GM19452 (cell line): ENCODE data around the gene SPATA20.

Experiments used
- ATAC-seq: cut with Tn5 transposase; IDR thresholded peaks from one replicate; pipeline ENCODE4 v1.9.1; 2021; ENCODE audit not compliant: unreplicated experiment

The SPATA20 gene

GRCh38 chr17:50573866-50574611 is 27.1 kb downstream of the SPATA20 start:
- ATAC-seq = no peak

DNA sequence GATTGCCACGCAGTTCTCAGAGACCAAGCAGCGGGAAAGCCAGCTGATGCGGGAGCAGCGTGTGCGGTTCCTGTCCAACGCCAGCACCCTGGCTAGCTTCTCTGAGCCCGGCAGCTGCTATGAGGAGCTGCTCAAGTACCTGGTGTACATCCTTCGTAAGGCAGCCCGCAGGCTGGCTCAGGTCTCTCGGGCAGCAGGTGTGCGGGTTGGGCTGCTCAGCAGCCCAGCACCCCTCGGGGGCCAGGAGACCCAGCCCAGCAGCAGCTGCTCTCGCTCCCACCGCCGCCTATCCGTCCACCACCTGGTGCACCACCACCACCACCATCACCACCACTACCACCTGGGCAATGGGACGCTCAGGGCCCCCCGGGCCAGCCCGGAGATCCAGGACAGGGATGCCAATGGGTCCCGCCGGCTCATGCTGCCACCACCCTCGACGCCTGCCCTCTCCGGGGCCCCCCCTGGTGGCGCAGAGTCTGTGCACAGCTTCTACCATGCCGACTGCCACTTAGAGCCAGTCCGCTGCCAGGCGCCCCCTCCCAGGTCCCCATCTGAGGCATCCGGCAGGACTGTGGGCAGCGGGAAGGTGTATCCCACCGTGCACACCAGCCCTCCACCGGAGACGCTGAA is 28.7 kb downstream of the SPATA20 start:
- ATAC-seq = no peak

DNA sequence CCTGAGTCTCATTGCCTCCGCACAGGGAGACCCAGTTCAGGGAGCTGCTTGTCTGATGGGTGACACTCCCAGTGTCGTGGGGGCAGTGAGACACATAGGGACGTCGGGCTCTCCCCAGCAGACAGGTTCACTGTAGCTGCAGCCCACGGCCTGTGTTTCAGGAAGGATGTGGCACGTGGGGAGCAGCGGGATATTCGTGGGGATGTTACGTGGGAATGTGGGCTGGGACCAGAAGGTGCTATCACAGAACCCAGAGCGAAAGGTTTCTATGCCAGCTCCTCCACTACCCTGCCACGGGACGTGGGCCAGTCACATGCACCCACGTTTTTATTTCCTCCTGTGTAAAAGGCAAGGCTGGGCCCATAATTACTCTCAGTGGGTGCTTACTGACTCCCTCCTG is 29.9 kb downstream of the SPATA20 start:
- ATAC-seq = no peak

GRCh38 chr17:50577451-50577954 is 30.5 kb downstream of the SPATA20 start:
- no peak for ATAC-seq

DNA sequence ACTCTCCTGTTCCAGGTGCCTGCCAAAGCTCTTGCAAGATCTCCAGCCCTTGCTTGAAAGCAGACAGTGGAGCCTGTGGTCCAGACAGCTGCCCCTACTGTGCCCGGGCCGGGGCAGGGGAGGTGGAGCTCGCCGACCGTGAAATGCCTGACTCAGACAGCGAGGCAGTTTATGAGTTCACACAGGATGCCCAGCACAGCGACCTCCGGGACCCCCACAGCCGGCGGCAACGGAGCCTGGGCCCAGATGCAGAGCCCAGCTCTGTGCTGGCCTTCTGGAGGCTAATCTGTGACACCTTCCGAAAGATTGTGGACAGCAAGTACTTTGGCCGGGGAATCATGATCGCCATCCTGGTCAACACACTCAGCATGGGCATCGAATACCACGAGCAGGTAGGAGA is 31.2 kb downstream of the SPATA20 start:
- no peak for ATAC-seq

DNA sequence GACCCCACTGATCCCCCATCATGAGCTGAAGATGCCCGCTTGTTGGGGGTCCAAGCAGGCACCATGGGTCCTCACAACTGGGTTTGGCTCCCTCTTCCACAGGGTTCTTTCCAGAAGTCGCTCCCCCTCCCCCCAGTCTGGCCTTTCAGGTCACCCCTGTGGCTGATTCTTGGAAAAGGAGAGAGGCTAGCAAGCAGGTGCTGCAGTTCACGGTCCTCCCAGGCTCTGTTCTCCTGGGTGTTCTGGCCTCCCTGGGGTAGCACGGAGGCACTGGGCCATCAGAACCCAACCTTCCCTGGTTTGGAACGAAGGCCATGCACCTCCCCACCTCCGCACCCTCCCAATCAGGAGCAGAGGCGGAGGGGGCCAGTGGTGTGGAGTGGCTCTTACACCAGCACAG is 32.4 kb downstream of the SPATA20 start:
- no peak for ATAC-seq

GRCh38 chr17:50580646-50581045 is 33.7 kb downstream of the SPATA20 start:
- ATAC-seq = no peak

DNA sequence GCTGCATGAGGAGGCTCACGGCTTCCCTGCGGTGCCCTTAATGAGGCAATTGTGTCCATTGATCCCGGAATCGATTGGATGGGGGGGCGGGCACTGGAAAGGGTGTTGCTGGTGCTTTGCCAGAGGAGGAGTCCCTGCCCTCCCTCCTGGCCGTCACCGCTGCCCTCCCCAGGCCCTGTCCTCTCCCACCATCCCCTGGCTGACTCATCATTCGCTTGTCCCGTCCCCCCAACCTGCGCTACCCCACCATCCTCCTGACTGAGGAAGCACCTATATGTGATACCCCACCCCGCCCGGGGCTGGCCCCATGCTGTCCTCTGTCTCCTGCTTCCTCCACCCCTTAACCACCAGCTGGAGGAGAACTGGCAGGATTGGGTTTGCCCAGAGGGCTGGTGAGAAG is 34.3 kb downstream of the SPATA20 start:
- ATAC-seq = no peak

DNA sequence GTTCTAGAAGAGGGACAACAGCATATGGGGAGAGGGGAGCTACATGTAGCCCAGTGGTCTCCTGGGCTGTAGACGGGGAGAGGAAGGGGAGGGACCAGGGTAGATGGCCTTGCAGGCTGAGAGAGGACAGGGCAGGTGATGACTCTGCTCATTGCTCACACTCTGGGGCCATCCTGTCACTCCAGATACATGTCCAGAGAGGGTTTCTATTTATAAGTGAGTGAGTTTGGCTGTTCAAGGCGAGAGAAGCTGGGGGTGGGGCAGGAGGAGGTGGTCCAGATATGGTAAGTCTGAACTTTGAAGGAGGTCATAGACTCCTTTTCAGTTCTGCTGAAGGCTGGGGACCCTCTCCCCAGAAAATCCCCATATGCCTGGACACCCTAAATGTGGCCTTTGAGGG is 35.8 kb downstream of the SPATA20 start:
- no peak for ATAC-seq

DNA sequence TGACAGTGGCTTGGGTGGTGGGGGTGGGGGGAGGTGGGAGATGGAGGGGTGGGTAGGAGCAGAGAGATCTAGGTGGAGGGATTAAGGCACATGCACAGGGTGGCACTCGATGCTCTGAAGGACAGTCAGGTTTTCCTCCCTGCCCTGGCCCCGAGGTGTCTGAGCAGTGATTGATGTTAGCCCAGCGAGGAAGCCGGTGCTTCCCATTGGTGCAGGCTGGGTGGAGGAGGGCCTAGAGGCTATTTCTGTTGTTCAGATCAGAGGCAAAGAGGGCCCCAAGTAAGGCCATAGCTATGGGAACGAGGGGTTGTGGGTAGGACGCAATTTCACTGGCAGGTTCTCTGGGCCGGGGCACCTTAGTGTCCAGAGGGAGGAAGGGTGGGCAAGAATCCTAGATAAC is 36.7 kb downstream of the SPATA20 start:
- ATAC-seq = no peak

GRCh38 chr17:50584116-50584515 is 37.1 kb downstream of the SPATA20 start:
- ATAC-seq = no peak

DNA sequence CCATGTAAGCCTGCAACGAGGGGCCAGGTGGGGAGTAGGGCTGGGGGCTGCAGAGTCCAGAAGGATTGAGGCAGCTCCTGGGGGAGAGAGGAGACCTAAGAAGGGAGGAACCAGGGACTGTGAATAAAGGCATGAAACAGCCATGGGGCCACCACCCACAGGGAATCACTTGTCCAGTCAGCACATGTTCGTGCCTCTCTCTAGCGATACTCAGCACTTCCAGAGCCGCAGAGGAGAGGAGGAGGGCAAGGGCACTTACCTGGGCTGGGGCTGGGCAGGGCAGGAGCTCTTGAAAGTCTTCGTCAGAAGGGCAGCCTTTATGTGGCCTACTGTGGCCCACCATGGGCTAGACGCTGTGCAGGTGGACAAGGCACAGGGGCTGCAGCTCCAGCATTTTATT is 37.8 kb downstream of the SPATA20 start:
- no peak for ATAC-seq

- ATAC-seq = no peak
Measured at GRCh38 chr17:50585346-50585745, 38.4 kb downstream of the SPATA20 start.

GRCh38 chr17:50585891-50586290 is 38.9 kb downstream of the SPATA20 start:
- no peak for ATAC-seq

DNA sequence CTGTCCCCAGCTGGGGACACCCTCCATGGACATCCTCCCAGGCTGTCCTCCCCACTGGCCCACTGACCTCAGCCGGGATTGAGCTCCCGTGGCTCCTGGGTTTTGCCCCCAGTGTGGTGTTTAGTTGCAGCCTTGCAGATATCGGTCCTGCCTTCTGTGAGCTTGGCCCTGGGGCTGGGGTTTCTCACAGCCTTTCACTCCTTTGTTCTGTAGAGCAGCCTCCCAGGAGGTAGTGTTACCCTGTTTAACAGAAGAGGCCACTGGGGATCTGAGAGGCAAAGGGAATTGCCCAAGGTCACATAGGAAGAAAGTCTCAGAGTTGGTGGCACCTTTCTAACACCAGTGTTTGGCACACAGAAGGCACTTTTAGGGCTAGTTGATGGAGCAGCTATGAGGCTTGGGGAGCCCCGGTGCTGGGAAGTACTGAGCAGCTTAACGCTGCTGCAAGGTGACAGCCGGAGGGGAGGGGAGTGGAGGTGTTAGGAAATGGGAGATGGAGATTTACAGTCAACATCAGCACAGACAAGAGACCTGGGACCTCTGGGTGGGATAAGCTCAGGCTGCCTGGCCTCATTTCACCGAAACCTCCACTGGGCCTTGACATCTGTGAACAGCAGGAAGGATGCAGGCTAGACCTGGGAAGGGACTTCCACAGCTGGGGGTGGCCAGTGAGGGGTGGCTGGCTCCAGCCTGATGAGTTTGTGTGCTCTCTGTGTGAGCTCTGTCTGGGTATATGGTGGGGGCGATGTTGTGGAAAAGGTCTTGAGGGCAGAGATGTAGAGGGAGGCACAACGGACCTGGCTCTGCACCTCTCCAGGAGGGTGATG is 39.7 kb downstream of the SPATA20 start:
- ATAC-seq = no peak

DNA sequence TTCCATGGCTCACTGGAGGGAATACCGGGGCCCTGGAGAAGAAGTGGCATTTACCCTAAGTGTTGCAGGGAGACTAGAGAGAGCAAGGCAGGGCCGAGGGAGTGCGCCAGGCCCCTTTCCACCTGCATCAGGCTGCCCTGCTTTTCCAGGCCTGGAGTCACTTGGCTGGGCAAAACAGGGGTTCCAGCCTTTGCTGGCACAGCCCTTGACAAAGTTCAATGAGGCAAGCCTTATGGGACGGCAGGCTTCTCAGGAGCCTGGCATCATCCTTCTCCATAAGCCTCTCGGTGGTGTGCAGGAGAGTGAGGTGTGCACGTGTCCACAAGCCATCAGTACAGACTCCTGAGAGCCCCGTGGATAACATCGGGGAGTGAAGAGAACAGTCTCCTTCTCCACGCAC is 40.6 kb downstream of the SPATA20 start:
- ATAC-seq = no peak

- no peak for ATAC-seq
Measured at GRCh38 chr17:50588391-50589049, 41.5 kb downstream of the SPATA20 start.

DNA sequence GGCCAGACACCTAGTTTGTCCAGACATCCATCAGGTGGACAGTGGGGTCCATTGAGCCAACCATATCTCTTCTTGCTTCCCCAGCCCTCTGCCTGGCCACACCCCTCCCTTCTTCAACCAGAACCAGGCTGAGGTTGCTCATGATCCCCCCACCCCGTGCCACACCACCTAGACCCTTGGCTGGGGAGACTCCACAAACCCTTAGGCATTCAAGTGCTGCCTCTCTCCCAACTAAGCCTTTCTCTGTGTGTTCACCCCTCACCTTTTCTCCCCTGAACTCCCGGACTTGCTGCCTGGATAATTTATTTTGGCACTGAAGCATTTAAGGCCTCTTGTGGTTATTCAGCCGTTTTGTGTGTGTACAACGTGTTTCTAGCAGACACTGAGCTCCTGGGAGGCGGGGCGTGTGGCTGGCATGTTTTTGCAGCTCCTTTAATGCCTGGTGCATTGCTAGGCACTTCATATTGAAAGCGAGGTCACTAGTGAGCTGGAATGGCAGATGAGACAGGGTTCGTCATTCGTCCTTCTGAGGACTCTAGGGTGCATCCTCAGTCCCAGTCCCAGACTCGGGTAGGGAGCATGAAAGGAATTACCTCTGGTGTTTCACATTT is 42.2 kb downstream of the SPATA20 start:
- no peak for ATAC-seq

DNA sequence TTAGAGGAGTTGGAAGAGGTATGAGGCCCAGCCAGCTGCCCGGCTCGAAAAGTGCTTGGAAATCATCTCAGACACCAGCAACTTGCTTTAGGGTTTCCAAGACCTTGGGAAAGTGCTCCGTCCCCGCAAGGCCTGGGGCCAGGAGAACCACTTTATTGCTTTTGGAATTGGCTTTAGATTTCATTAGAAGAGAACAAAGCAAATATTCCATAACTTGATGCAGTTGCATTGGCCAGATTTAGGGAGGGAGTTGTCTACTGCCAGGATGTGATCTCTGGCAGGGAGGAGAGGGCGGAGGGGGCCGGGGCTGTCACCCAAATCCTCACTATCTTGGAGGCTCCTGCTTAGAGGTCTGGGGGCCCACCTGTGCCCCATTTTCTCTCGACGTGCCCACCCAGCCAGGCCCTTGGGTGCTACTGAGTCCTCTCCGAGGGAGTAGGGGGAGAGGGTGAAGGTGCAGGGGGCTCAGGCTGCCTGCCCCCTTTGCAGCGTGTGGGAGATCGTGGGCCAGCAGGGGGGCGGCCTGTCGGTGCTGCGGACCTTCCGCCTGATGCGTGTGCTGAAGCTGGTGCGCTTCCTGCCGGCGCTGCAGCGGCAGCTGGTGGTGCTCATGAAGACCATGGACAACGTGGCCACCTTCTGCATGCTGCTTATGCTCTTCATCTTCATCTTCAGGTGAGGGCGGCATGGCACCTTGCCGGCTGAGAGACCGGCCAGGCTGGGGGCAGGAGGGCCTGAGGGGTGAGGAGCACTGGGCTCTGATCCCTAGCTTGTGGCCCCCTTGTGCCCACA is 44.2 kb downstream of the SPATA20 start:
- ATAC-seq = no peak

- ATAC-seq = no peak
Measured at GRCh38 chr17:50593321-50593720, 46.3 kb downstream of the SPATA20 start.
